ENCODE data around the gene SEC22C.

- no peak for TF ChIP-seq EZH2phosphoT487 (IDR thresholded peaks at IDR 0.05; ENCODE audit: borderline replicate concordance, low read depth)
- no peak for TF ChIP-seq CTCF (IDR thresholded peaks at IDR 0.05)
- no peak for TF ChIP-seq SIN3A (IDR thresholded peaks at IDR 0.05; ENCODE audit: borderline replicate concordance, low read depth, low read length)
- TF ChIP-seq POLR2AphosphoS5 (IDR thresholded peaks at IDR 0.05; ENCODE audit: low read depth, low read length): no peak
- TF ChIP-seq EP300 (IDR thresholded peaks at IDR 0.05; ENCODE audit: borderline replicate concordance in 1 of 2, low read depth in 1 of 2, low read length in 1 of 2): no peak
- no peak for TF ChIP-seq USF1 (IDR thresholded peaks at IDR 0.05; ENCODE audit: borderline replicate concordance, low read depth)
- TF ChIP-seq MEF2A (IDR thresholded peaks at IDR 0.05; ENCODE audit: borderline replicate concordance, low read depth): no peak
- no peak for TF ChIP-seq RAD21 (IDR thresholded peaks at IDR 0.05; ENCODE audit: low read length)
- no peak for TF ChIP-seq GATA2 (CRISPR knock-in tag; IDR thresholded peaks at IDR 0.05)
- TF ChIP-seq TAF1 (IDR thresholded peaks at IDR 0.05; ENCODE audit: borderline replicate concordance, low read depth, low read length): no peak
These were observed 72.7 kb downstream of the SEC22C start for GRCh38 chr3:42509111-42509510.

All from SK-N-SH (cell line).